Neural crest cell (in vitro differentiated cells): ENCODE results near the gene FCRLA. TPM values are rescaled to one million over a fixed set of nuclear protein-coding genes. Genes with fewer than 3 reads are reported as not detected.

Experiments
- DNase-seq: peaks from one replicate; pipeline ENCODE4 v3.0.0; 2021; ENCODE audit warnings: low read depth, mixed read lengths, low spot score
- H3K27ac Mint-ChIP-seq: one replicate; pipeline ENCODE4 v1.8.0; 2021; ENCODE audit warnings: mild to moderate bottlenecking, mixed read lengths; ENCODE audit not compliant: unreplicated experiment
- H3K27me3 Mint-ChIP-seq: 2 replicates; pipeline ENCODE4 v1.8.0; 2021; ENCODE audit warnings: low read depth, mild to moderate bottlenecking, mixed read lengths
- H3K36me3 Mint-ChIP-seq: 2 replicates; pipeline ENCODE4 v1.8.0; 2021; ENCODE audit warnings: low read depth, mild to moderate bottlenecking, mixed read lengths
- H3K4me1 Mint-ChIP-seq: 2 replicates; pipeline ENCODE4 v1.8.0; 2021; ENCODE audit warnings: mixed read lengths
- H3K4me3 Mint-ChIP-seq: one replicate; pipeline ENCODE4 v1.8.0; 2021; ENCODE audit warnings: mild to moderate bottlenecking, mixed read lengths
- H3K9me3 Mint-ChIP-seq: 2 replicates; pipeline ENCODE4 v1.8.0; 2021; ENCODE audit warnings: mixed read lengths
- total RNA-seq: library from RNA; stranded (reverse); gene quantifications from 2 replicates; pipeline ENCODE4 v1.2.1, GENCODE V29; 2021
- TF ChIP-seq, protein P1 (sequence below): fragments of 200-600 bp; sonication (generic); conservative IDR thresholded peaks from 2 replicates; pipeline ENCODE4 v1.5.0; 2021; ENCODE audit warnings: antibody characterized with exemption, mild to moderate bottlenecking

Gene FCRLA
- total RNA-seq, 1 donor from 2014 or later, result not detected

- Mint-ChIP-seq H3K9me3 (no peaks in the 10 kb centered on the region), H3K36me3 (no peaks in the 10 kb centered on the region), H3K4me1 (peaks cover under 1% of the 10 kb centered on the region), H3K27ac (no peak overlapping the region), H3K4me3 (peak overlapping the region; percentile 13), H3K27me3 (peaks cover 71% of the 10 kb centered on the region)
- DNase-seq, result no peak
- TF ChIP-seq, protein P1, sequence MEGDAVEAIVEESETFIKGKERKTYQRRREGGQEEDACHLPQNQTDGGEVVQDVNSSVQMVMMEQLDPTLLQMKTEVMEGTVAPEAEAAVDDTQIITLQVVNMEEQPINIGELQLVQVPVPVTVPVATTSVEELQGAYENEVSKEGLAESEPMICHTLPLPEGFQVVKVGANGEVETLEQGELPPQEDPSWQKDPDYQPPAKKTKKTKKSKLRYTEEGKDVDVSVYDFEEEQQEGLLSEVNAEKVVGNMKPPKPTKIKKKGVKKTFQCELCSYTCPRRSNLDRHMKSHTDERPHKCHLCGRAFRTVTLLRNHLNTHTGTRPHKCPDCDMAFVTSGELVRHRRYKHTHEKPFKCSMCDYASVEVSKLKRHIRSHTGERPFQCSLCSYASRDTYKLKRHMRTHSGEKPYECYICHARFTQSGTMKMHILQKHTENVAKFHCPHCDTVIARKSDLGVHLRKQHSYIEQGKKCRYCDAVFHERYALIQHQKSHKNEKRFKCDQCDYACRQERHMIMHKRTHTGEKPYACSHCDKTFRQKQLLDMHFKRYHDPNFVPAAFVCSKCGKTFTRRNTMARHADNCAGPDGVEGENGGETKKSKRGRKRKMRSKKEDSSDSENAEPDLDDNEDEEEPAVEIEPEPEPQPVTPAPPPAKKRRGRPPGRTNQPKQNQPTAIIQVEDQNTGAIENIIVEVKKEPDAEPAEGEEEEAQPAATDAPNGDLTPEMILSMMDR, result no peak
These were observed 24.2 kb downstream of the FCRLA start for GRCh38 chr1:161731241-161731640.

DNA sequence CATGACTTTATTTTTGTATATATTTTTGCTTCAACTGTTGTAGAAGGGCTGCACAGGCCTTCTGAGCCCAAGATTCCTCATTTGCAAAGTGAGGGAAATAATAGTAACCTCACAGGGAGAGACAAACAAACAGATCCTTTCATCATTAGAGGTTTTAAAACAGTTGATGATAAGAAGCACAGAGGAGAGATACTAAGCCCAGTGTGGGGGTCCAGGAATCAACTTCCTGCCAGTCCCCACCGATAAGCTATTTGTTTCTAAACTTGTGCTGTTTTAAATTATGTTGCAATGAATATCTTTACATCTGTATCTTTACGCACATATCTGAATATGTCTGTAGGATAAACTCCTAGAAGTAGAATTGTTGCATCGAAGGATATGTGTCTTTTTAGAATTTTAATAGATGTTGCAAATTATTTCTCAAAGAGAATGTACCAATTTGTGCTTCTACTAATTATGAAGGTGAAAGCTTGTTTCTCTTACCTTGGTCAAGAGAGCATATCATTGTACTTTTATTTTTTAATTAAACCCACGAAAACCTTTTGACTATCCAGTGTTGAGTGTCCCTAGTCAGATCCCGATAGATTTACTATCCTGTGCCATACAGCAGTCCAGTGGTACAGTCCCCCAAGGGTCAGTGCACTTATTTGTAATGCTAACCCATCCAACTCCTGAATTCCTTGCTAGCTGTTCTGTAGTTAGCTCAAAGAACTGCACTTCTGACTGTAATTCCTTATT is 25.1 kb downstream of the FCRLA start:
- H3K36me3 Mint-ChIP-seq, result no peaks in the 10 kb centered on the region
- TF ChIP-seq, protein P1, result no peak
- H3K4me3 Mint-ChIP-seq, result no peak overlapping the region
- H3K27ac Mint-ChIP-seq, result no peak overlapping the region
- no peaks in the 10 kb centered on the region for H3K4me1 Mint-ChIP-seq
- H3K27me3 Mint-ChIP-seq, result peaks cover 77% of the 10 kb centered on the region
- DNase-seq, result no peak
- H3K9me3 Mint-ChIP-seq, result no peaks in the 10 kb centered on the region

GRCh38 chr1:161733526-161733925 is 26.5 kb downstream of the FCRLA start:
- peaks cover 85% of the 10 kb centered on the region for H3K27me3 Mint-ChIP-seq
- no peaks in the 10 kb centered on the region for H3K4me1 Mint-ChIP-seq
- H3K4me3 Mint-ChIP-seq, result no peak overlapping the region
- H3K36me3 Mint-ChIP-seq, result no peaks in the 10 kb centered on the region
- no peak overlapping the region for H3K27ac Mint-ChIP-seq
- no peaks in the 10 kb centered on the region for H3K9me3 Mint-ChIP-seq
- TF ChIP-seq, protein P1, result no peak
- DNase-seq, result no peak

- TF ChIP-seq, protein P1, result no peak
- Mint-ChIP-seq H3K9me3 (no peaks in the 10 kb centered on the region), H3K4me1 (no peaks in the 10 kb centered on the region), H3K36me3 (no peaks in the 10 kb centered on the region), H3K4me3 (no peak overlapping the region), H3K27ac (no peak overlapping the region), H3K27me3 (peaks cover 86% of the 10 kb centered on the region)
- no peak for DNase-seq
These were observed 28.8 kb downstream of the FCRLA start for GRCh38 chr1:161735837-161736236.

DNA sequence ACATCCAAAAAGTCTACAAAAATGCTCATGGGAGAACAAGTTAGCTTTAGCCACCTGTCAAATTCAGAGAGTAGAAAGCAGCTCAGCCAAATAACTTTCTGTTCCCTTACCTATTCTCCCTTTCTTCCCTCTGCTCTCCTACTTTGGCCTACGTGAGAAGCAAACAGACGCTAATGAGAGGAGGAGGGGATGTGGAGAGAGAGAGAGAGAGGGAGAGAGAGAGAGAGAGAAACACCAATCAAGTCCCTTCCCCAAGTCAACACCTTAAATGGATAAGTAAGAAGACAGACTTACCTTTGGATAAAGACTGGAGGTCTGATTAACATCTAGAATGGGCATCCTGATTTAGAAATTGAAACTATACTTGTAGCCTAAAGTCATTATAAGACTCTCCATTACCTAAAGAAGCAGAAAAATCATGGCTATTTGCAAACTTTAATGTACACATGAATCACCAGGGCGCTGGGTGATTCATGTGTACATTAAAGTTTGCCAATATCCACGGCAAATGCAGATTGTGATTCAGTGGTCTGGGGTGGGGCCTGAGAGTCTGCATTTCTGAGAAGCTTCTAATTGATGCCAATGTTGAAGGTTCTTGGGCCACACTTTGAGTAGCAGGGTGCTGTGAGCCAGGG is 29.4 kb downstream of the FCRLA start:
- Mint-ChIP-seq H3K27ac (no peak overlapping the region), H3K9me3 (no peaks in the 10 kb centered on the region), H3K4me3 (no peak overlapping the region), H3K27me3 (peaks cover 83% of the 10 kb centered on the region), H3K36me3 (no peaks in the 10 kb centered on the region), H3K4me1 (no peaks in the 10 kb centered on the region)
- TF ChIP-seq, protein P1, result no peak
- no peak for DNase-seq
